ENCODE results near the gene CCDC201. TPM values are rescaled to one million over a fixed set of nuclear protein-coding genes. Genes with fewer than 3 reads are reported as not detected.
A peak's percentile ranks its signal among the peaks of the same experiment; 100 is the strongest.

The CCDC201 gene
- total RNA-seq, 1 experiment from 2014 or later = not detected

DNA sequence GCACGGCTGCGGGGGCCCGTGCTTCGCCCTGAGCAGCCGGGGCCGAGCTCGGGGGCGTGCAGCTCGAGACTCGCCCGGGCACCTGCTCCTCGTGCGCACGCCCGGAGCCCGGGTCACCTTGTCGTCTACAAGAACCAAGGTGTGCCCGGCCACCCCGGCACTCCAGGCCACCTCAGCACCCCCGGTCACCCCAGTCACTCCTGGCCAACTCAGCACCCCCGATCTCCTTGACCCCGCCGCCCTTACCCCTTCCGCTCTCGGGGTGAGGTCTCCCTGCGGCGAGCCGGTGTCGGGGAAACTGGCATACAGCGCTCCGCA is 48.5 kb upstream of the CCDC201 start:
- H2BK5ac ChIP-seq (ENCODE audit: insufficient read length, low read length) = no peak overlapping the region
- no peak overlapping the region for H3K56ac ChIP-seq (ENCODE audit: insufficient read length, low read depth, low read length)
- no peak overlapping the region for H3K23ac ChIP-seq (ENCODE audit: insufficient read length, low read depth, low read length)
- no peak overlapping the region for H3K14ac ChIP-seq (ENCODE audit: insufficient read depth, low read length)
- H2BK20ac ChIP-seq (ENCODE audit: low read depth, low read length, poor library complexity, severe bottlenecking) = no peak overlapping the region
- H2AK5ac ChIP-seq (ENCODE audit: insufficient read length, low read length) = no peak overlapping the region
- no peak overlapping the region for H2BK15ac ChIP-seq (ENCODE audit: low read depth, low read length)
- no peak overlapping the region for H4K5ac ChIP-seq (ENCODE audit: insufficient read length, low read depth, low read length)
- H3K4me3 Mint-ChIP-seq = peak overlapping the region; percentile 61 to 76
- no peak overlapping the region for H3K27ac ChIP-seq (ENCODE audit: insufficient read length, low read depth, low read length)
- H2BK12ac ChIP-seq (ENCODE audit: insufficient read length, low read depth, low read length) = no peak overlapping the region
- peaks cover 5% of the 10 kb centered on the region; the same call in 1 of the 2 replicates for H3K4me1 ChIP-seq (ENCODE audit: insufficient read depth, low read length)
- no peak overlapping the region for H2AFZ ChIP-seq (ENCODE audit: low read length)
- H3T11ph ChIP-seq (ENCODE audit: low read length) = no peak overlapping the region
- TF ChIP-seq, protein P1, sequence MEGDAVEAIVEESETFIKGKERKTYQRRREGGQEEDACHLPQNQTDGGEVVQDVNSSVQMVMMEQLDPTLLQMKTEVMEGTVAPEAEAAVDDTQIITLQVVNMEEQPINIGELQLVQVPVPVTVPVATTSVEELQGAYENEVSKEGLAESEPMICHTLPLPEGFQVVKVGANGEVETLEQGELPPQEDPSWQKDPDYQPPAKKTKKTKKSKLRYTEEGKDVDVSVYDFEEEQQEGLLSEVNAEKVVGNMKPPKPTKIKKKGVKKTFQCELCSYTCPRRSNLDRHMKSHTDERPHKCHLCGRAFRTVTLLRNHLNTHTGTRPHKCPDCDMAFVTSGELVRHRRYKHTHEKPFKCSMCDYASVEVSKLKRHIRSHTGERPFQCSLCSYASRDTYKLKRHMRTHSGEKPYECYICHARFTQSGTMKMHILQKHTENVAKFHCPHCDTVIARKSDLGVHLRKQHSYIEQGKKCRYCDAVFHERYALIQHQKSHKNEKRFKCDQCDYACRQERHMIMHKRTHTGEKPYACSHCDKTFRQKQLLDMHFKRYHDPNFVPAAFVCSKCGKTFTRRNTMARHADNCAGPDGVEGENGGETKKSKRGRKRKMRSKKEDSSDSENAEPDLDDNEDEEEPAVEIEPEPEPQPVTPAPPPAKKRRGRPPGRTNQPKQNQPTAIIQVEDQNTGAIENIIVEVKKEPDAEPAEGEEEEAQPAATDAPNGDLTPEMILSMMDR (conservative IDR thresholded peaks at IDR 0.05) = no peak
- no peak overlapping the region for H3K4ac ChIP-seq (ENCODE audit: low read depth, low read length)
- H3K27me3 ChIP-seq (ENCODE audit: insufficient read depth, low read length) = peaks cover 31% of the 10 kb centered on the region; the same call in 1 of the 2 replicates
- H3K79me1 ChIP-seq (ENCODE audit: insufficient read depth, low read depth, low read length, poor library complexity, severe bottlenecking) = no peaks in the 10 kb centered on the region
- peak overlapping the region; percentile 71 for H3K4me2 ChIP-seq (ENCODE audit: insufficient read depth, insufficient read length, low read length)
- peaks cover 74% of the 10 kb centered on the region for H3K27me3 Mint-ChIP-seq (ENCODE audit: low read depth)
- no peak overlapping the region for H2BK120ac ChIP-seq (ENCODE audit: low read depth, low read length, poor library complexity, severe bottlenecking)
- H4K8ac ChIP-seq (replicated peaks; ENCODE audit: insufficient read length, low read depth, low read length) = no peak overlapping the region
- peaks cover 2 to 4% of the 10 kb centered on the region in 2 experiments; a peak in 2 of 5 replicates for H3K9me3 Mint-ChIP-seq
- H3K23me2 ChIP-seq (ENCODE audit: insufficient read length, low read depth, low read length, poor library complexity, severe bottlenecking) = peaks cover 14% of the 10 kb centered on the region
- H3K4me1 Mint-ChIP-seq = peaks cover 43 to 52% of the 10 kb centered on the region in 2 experiments
- H3K27ac Mint-ChIP-seq = no peak overlapping the region
- no CpG with 5 or more reads among the region's 31 CpGs for WGBS (ENCODE audit: extremely low coverage, insufficient read length, low lambda C conversion rate)
- no peak overlapping the region for H3K18ac ChIP-seq (ENCODE audit: insufficient read length, low read depth, low read length)
- H3K9me3 ChIP-seq (ENCODE audit: control insufficient read depth, low read depth, low read length) = no peaks in the 10 kb centered on the region
- H3K79me2 ChIP-seq (ENCODE audit: insufficient read depth, low read length) = no peaks in the 10 kb centered on the region
- no peak for DNase-seq
- no peaks in the 10 kb centered on the region for H4K20me1 ChIP-seq (ENCODE audit: control insufficient read depth, insufficient read depth, insufficient read length)
- H3K36me3 Mint-ChIP-seq (ENCODE audit: insufficient read depth in 1 of 3, low read depth in 3 of 3) = no peaks in the 10 kb centered on the region; a peak in 1 of 7 replicates
- H4K91ac ChIP-seq (ENCODE audit: insufficient read length, low read depth, low read length) = no peak overlapping the region
- H3K9ac ChIP-seq (ENCODE audit: extremely low read depth, insufficient read length, low read length) = no peak overlapping the region

Measured in H9 (cell line).